NCI-H187 (cell line): ENCODE measurements around the gene ZNG1C.
"Not testable (repeated sequence)": the region's sequence is repeated elsewhere in the genome, so short reads cannot be mapped to it uniquely, and the experiment has no call there.

Source experiments
- DNase-seq, 2 experiments: peaks; one replicate each; lab custom pipeline; 2025; lab: John Stamatoyannopoulos, UW

The ZNG1C gene

DNA sequence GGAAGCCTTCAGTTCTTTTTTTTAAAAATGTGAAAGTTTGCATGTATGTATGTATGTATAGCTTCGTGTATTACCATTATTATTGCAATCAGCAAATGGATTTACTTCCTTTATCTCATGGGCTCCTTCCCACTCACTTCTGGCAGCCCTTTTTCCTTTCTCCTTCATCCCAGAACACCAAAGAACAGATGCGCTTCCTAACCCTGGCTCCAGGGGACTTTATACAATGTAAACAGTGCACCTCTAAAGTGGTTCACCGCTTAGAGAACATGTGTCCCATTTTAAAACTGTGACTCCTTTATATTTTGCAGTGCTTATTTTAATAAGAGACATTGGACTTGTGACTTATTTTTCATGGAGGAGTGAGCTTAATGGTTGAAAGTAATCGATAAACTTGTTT, 101.5 kb downstream of the ZNG1C start:
- not testable (repeated sequence) for DNase-seq

DNA sequence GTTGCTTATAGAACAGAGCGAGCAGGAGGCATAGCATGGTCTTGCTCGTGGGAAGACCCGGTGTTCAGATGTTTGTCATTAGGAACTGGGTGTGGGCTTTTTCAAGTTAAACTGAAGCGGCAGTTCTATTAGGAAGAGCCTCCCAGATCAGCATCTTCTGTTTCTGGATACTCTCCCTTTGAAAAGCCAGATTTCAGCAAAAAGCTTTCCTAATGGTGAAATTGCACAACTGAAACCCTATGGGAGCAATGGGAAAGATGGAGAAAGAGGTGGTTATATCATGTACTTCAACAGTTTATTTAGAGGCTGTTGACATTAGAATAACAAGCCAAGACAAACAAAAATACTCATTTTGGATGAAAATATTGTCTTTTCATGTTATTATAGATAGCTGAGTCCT, 102.2 kb downstream of the ZNG1C start:
- DNase-seq, result not testable (repeated sequence)
